GM18909 (cell line): ENCODE measurements around the gene AMFR.

Source experiments
- ATAC-seq: cut with Tn5 transposase; IDR thresholded peaks from one replicate; pipeline ENCODE4 v1.9.1; 2021; ENCODE audit warnings: mild to moderate bottlenecking; ENCODE audit not compliant: unreplicated experiment, poor library complexity

Gene AMFR

GRCh38 chr16:56317998-56318826 is 107.1 kb downstream of the AMFR start:
- peak; percentile 93 for ATAC-seq

GRCh38 chr16:56316545-56316944 is 108.8 kb downstream of the AMFR start:
- no peak for ATAC-seq

DNA sequence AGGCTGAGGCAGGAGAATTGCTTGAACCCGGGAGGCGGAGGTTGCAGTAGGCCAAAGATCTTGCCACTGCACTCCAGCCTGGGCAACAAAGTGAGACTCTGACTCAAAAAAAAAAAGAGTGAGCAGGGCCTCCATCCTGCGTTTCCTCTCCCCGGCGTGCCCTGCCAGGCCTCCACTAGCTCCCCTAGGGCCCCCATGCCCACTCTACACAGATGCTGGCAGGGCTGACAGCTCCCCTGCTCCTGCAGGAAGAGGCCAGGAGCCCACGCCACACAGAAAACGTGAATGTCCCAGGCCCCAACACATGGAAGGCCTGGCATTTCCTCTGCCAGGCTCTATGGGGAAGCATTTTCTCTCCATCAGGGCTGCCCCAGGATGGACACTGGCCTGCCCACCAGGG is 109.4 kb downstream of the AMFR start:
- ATAC-seq: no peak

DNA sequence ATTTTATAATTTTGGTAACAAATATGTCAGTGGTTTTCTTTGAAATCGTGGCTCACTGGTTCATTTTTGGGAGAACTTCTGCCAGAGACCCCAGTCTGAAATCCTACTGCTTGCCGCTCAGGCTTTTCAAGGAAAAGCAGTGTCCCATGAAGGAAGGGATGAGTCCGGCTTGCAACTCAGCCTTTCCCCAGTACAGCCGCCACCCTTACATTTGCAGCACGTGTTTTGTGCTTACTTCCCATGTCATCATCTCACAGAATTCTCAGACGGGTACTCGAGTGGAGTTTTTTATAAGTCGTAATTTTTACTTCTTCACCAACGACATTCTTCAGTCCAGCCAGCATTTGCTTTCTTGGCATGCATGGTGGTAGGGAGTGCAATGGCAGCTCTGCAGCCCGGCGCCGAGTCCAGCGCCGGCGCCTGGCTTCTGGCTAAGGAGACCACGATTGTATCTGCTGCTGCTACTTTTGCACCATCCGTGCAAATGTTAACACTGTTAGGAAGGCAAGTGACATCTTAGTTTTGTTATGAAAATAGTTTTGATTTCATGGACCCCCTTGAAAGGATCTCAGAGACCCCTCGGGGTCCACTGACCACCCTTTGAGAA is 111.0 kb downstream of the AMFR start:
- no peak for ATAC-seq

GRCh38 chr16:56312556-56312955 is 112.8 kb downstream of the AMFR start:
- no peak for ATAC-seq

GRCh38 chr16:56312028-56312300 is 113.4 kb downstream of the AMFR start:
- ATAC-seq: no peak
